SU-DHL-6 (cell line): Measurements from ENCODE around the gene DERL3.

Experiments
- CTCF ChIP-seq: fragments of 200-600 bp; sonication (generic); IDR thresholded peaks from one replicate; pipeline ENCODE4 v1.5.1; 2017; ENCODE audit warnings: antibody characterized with exemption, mild to moderate bottlenecking, low read length, moderate library complexity; ENCODE audit not compliant: insufficient read depth, poor library complexity, severe bottlenecking
- EZH2phosphoT487 ChIP-seq: fragments of 200-600 bp; sonication (generic), shearing (Covaris generic); conservative IDR thresholded peaks from 2 replicates; pipeline ENCODE4 v1.6.1; 2018; ENCODE audit warnings: mild to moderate bottlenecking, antibody characterized with exemption, low read length, moderate library complexity, mixed read lengths

GRCh38 chr22:23878219-23878618, 39.4 kb upstream of the DERL3 start:
- TF ChIP-seq CTCF (no peak), EZH2phosphoT487 (no peak)
